ENCODE measurements around the gene TENM4.
"Not testable (repeated sequence)": the region's sequence is repeated elsewhere in the genome, so short reads cannot be mapped to it uniquely, and the experiment has no call there.

TENM4 gene

DNA sequence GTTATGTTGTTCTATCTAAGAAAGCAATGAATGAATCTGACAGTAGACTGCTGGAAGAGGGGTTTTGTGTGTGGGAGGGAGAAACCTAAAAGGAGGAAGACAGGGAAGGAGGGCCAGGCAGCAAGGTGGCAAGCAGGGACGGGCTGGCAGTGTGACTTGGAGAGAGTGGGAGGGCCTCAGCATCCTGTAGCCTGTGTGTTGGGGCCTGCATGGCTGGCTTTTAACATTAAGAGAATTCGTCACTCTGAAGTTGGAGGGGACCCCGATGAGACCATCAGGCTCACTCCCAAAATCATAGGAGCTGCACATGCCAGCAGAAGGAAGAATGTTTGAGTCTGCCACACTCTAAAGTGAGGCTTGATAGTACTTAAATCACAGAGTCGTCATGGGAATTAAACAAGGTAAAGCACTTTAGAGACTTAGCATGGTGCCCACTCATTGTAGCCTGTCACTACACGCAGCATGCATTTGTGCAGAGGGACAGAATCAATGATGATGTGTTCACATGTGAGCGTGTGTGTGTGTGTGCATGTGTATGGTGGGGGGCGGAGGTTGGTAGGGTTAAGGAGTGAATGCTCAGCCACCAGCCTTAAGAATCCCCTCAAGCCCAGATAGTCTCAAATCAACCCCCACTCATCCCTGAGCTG lies 199.5 kb downstream of the TENM4 start:
- DNase-seq = no peak

DNA sequence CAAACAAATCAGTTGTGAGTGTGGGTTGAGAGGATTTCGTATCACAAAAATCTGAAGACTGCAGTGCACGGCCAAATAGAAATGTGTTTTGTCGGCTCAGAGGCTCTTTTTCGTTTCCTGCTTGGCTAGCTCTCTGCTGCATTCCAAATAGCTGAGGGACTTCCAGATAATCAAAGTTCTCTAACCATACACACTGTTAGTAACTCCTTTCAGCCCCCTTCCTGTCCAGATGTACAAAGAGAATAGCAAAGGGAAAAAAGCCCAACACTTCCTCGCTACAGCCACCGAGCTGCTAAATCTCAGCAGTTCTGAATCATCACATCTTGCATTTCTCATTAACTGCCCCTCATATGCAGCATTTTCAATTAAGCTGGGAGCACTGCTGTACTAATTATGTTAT lies 203.1 kb downstream of the TENM4 start:
- no peak for DNase-seq

DNA sequence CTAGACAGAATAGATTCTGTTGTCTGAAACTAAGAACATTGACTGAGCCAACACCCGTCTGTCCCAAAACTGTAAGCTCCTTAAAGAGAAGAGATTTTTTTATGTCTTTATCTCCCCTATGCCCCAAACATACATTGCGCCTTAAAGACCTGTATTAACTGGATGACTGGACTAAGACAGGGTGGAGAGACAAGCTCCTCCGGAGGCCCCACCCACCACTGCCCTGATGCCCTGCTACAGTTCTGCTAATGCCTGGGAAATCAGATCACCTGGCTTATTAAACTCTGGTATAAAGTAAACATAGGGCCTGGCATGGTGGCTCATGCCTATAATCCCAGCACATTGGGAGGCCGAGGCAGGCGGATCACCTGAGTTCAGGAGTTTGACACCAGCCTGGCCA lies 203.7 kb downstream of the TENM4 start:
- no peak for DNase-seq

DNA sequence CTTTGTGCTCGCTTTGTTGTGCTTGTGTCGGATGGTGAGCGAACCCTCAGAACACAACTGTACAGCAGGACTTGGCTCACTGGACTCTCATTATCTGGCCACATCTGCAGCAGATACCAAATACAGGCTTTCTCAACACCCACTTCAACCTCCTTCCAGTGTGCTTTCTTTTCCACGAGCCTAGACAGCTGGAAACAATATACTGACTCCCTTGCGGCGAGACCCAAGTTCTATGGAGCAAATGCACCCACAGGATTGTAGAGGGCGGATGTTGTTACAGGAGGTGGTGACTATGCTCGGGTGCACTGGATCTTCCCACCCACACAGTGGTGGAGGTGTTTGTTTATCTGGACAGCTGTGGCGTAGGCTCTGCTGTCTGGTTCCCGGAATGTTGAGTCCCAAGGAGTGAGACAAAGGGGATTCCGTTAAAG lies 204.3 kb downstream of the TENM4 start:
- no peak for DNase-seq

DNA sequence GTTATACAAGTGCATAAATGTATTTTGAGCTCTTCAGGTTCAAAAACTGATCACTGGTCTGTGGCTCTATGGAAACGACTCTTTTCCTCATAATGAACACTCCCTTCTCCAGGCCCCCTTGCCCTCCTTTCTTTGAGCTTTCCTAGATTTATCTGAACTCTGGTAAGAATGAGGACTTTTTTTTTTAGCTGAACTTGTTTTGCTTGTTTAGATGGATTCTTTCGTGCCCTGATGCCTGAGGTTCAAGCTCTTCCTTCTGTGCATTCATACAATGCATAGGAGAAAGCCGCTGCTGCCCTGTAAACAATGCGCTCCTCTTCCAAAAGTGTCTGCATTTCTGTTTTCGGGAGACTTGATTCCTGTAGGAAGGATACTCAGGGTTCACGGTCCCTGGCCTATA lies 205.1 kb downstream of the TENM4 start:
- no peak for DNase-seq

DNA sequence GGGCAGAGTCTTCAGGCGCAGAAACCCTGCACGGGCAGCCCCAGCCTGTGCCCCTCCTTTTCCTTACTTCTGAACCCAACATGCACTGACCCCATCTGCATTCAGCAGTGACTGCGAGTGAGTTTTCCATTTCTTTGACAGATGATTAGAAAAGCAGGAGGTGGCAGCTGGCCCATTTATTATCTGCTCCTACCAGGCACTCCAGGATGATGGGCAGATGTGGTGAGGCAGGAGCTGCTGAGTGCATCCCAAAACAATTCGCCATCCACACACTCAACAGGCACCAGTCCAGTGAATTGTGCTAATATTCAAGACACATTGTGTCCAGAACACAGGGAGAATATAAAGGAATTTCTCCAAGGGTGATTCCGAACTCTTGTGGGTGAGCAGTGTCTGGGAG lies 208.5 kb downstream of the TENM4 start:
- DNase-seq = no peak

DNA sequence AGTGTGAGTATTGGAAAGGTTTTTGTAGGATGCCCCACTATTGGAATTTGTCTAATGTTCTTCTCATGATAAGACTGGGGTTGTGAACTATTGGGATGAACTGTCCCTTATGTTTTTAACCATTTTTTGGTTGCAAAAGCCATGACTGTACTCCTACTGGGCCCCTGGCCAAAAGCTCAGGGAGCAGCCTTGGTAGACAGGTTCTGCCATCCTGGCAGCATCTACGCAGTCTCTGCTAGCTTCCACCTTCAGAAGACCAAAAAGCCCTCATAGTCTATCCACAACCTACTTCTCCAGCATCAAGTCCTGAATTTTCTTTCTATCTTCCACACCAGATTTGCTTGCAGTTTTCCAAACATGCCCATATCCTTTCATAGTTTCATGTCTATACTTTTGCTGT lies 211.8 kb downstream of the TENM4 start:
- no peak for DNase-seq

DNA sequence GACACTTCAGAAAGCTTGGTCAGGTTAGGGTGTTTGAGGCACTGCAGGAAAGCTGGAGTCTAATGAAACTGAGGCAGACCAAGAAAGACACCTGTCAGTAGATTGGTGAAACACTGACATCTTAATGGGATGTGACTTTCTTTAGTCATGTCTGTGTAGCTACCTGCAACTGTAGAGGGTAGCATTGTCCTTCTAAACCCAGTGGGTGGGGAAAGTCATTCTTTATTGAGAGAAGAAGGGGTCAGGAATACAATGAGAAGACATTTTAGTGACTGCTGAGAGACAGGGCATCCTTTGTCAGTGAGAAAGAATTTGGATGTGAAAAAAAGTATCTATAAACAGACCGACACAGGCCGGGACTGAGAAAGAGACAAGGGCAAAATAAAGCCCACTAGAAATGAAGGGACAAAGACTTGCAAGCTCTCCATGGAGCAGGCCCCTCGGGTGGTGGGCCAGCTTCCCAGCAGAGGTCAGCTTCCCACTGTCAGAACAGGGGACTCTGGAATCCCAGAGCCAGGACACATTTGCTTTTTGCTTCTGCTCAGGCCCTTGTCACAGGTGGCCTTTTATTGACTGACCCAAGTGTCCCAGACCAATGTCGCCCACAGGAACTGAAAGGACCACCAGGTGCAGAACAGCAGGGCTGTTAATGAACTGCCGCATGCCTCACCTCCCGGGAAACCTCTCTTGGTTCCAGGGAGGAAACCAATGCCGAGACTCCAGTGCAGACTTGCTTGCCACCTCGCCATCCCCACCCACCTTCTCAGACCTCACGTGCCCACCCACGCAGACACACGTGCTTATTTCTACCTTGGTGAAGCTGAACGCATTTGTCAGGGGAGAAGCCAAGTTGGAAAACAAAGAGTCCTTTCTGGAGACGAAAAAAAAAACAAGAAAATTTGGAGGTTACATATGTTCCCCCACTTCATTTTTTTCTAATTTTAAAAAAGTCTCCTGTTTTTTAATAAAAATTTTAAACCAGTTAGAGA lies 212.8 kb downstream of the TENM4 start:
- DNase-seq = no peak

DNA sequence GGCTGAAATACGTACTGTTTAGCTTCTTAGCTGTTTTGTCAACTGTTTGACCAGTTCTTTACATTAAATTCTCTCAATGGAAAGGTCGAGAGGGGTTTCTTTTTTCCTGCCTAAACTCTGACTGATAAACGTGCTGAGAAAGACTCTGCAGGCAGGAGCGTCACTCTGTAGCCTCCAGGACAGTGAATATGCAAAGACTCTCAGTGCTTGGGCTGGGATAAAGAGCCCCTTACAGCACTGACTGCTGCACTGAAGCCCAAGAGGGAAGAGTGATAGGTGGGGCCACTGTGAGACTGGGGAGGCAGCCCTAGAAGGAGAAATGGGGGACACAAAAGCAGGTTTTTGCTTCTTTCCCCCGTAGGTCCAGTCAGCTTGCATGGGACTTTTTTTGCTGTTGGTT lies 213.5 kb downstream of the TENM4 start:
- DNase-seq = no peak

DNA sequence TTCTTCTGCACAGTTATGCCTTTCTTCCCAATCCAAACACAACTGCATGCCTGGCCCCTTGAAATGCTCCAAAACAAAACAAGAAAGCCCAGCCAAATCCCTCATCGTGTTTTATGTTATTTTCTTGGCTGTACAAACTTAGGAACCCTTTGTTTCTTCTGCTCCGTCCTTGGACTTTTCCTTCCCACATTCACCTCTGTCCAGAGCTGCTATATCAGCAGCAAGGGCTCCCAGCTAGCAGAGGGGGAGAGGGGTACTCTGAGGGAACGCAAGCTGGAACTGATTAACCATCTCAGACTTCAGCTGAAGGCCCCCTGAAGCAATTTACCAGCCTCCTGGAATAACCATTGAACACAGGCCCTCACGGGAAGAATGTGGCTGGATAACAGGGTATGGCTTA lies 214.7 kb downstream of the TENM4 start:
- DNase-seq = no peak

DNA sequence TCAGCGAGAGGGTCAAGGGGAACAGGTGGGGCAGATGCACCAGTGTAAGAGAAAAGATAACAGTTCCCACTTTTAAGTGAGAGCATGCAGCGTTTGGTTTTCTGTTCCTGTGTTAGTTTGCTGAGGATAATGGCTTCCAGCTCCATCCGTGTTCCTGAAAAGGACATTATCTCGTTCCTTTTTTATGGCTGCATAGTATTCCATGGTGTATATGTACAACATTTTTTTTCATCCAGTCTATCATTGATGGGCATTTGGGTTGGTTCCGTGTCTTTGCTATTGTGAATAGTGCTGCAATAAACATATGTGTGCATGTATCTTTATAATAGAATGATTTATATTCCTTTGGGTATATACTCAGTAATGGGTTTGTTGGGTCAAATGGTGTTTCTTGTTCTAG lies 218.7 kb downstream of the TENM4 start:
- DNase-seq = not testable (repeated sequence)

DNA sequence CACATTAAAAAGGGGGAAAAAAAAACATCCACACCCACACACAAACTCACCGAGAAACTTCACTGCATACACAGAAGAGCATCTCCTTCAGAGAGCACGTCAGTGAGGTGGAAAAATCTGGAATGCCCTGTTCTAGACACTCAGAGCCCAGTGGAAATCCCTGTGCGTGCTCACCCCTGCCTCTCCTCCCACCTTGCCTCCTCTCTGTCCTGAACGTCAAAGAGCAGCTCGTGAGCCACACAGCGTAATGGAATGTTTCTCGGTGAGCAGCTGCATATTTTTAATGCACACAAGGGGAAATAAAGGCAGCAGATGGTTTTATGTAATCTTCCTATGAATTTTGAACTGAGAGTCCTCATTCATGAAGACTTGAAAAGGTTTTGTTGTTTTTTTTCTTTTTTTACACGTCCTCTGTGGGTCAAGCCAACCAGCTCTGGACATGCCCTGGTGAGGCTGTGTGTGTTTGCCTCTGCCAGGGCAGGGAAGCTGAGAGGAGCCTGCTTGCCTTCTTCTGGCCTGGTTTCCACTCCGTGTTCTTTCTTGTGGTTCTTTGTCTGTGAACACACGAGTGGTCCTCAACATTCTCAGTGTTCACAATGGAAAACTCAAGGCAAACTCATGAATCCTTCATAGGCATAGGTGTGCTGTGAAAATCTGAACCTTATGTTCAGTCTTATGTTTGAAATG lies 219.2 kb downstream of the TENM4 start:
- no peak for DNase-seq

DNA sequence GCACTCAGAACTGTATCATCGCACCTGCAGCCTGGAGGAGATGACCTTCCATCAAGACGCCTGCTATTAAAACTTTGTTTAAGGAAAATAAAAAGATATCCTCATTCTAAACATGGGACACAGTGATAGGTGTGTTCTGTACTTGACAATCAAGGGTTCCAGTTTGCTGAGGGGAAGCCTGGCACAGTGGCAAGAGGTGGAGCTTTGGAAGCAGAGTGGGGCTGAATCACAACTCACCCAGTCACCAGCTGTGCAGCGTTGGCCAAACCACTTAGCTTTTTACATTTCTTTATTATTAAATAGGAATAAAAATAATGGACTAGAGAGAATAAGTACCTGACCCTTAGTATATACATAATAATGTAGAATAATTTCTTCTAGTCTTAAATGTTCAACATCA lies 220.7 kb downstream of the TENM4 start:
- DNase-seq = no peak

DNA sequence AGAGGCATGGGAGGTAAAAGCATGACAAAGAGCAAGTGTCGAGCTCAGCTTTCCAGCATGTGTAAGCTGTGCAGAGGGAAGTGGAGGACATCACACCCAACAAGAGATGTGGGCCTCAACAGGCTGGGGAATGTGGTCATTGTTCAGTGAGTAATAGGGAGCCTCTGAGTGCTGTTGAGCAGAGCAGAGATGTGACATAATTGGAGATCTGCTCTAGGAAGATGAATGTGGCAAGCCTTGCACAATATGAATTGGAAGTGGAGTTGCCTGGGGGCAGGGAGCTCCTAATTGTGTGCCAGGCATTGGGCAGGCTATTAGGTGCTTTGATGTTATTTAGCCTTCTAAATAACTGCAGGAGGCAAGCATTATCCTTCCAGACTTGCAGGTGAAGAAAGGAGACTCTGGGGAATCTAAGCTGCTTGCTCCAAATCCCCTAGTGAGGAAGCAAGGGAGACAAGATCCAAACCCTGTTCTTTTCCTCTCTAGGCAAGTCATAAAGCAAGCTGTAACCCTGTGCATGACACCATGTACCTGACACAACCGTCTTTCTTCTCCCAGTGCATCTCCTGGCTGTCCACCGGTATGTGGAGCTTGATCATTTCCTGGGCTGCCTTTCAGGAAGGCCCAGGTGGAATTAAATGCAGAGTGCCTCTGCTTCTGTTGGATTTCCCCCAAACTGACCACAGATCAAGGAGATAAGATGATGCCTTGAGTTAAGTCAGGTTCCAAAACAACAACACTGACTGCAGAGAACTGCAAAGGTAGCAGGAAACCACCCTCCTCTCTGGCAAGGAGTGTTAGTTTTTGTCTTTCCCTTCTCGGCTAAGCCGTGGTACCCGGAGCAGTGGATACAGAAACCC lies 221.4 kb downstream of the TENM4 start:
- no peak for DNase-seq

DNA sequence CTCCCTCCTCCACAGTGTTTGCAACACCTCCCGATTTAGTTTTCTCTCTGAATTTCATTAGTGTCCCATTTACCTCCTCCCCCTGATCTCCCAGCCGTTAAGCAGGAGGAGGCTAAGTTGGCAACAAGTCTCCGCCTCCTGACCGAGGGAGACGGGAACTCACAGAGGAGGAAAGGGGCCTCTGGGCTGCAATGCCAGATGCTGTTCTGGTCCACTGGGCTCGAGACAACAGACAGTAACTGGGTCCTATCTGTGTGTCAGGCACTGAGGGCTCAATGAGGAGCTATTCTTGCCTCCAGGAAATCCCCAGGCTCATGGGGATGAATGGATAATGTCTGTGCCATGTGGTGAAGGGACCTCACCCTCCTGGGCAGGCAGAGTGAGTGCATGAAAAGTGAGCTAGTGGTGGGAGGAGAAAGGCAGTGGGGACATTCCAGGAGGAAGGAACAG lies 228.1 kb downstream of the TENM4 start:
- DNase-seq = no peak

DNA sequence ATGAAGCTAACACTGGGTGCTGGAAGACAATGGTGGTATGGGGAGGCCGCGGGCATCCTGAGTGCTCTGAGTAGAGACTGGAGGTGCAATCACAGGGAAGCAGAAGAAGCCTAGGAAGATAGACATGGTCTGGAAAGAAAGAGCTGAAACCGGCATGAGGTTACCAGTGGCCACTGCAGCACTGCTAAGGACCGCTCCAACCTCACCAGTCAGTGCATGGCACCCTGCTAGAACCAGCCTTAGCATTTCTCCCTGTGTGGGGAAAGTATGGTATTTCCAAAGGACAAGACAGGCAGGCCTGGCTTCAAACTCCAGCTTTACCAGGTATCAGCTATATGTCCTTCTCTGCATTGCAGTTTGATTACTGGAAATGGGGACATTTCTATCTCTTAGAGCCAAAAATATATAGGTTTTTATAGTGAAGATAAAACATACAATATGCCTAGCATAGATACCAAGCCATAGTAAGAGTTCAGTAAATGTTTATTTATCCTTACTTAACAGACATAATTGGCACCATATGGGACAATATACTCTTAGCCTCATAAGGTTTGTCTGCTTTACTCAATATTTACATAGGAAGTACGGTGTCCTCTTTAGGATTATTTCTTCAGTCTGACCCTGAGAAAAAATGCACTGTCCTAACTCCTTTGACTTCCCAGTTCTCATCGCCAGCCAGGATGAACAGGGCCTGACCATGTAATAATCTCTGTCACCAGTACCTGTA lies 231.1 kb downstream of the TENM4 start:
- DNase-seq = no peak

DNA sequence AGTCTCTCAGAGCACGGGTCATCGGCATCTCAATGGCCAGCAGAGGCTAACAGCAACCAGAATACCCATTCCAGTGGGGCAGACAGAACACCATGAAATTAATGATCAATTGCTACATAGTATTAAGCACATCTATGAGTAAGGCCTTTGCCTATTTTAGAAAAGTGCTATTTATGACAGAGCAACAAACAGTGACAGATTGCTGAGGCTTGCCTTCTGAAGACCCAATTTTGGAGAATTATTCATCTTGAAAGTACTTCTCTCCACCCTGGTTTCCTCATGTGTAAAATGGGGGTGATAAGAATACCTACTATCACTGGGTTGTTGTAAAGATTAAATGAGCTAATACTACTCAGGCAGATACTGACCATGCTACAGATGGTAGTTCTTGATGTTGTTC lies 232.7 kb downstream of the TENM4 start:
- DNase-seq = no peak

DNA sequence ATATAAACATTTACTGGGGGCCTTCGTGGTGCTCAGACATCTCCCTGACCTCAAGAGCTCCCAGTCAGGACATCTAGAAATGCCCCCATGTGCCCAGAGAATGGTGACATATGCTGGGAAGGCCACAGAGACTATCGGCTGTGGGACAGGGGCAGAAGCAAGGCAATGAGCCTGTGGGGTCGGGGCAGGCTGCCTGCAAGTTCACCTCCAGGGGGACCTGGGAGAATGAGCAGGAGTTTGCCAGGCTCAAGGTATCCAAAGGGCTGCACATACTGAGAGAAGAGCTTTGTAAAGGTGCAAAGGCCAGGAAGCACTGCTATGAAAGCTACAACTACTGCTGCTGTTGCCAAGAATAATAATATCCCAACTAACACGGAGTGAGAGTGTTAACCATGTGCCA lies 233.9 kb downstream of the TENM4 start:
- DNase-seq = no peak

DNA sequence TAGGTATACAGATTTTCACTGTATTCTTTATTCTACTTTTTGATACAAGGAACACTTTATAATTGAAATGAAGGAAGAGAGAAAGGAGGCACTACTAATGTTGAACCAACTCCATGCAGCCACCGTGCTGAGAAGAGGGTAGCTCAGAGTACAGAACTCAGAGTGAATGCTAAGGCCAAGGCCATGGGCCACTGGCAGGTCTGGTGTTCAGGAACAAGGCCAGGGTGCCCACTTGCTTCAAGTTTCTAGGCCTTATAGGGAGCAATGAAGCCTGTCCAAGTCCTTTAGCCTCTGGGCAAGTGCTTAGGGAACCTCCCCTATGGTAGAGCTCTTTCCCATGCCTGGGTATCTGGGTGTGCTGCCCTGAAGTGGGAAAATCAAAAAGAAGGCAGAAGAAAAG lies 235.0 kb downstream of the TENM4 start:
- no peak for DNase-seq

DNA sequence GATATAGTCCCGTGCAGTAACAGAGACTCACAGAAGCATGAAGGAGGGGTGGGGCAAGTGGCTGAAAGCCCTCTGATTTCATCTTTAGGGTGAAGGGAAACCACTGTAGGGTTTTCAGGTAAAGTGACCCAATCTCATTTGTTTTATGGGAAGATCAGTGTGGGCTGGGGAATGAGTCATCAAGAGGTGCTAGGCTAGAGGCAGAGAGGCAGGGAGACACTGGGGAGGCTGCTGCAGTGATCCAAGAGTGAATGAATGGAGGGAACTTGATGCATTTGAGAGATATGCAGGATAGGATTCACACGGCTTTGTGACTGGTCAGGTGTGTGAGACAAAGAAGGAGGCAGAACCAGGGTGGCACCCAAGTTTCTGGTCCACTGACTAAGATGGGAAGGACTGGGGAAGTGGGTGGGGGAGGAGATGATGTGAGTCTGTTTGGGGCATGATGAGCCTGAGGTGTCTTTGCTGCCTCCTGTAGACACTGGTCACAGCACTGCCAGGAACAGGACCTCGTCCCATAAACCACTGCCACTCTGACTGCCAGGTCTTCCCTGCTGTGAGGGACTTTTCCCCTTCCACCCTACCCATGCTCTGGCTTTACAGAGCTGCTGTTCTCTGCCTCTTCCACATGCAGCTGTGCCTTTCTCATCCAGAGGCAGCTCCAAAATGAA lies 239.0 kb downstream of the TENM4 start:
- DNase-seq = no peak

DNA sequence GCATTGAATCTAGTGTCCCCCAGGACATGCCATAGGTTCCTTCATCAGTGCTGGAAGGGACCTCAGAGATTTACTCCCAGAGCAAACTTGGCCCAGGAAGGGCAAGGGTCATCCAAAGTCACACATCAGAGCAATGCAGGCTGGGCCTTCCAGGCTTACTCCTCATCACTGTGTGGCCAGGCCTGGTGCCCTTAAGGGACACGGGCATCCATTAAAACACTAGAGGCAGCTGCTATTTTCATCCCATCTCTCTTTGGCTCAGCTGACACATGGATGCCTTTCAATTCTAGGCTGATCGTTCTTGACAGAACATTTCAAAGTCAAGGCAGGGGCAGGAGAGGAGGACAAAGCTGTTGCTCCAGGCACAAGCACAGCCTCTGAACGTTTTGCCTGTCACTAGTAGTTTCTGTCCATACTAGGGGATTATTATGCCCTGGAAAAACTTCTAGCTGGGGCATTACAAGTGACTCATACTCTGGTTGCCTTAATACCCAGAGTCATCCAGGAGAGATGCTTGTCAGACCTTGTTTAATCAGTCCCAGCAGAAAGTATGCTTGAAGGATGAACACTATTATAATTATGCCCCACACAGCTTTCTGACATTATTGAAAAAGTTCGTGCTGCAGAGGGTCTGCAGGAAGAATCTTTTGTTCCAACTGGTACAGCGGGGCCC lies 240.3 kb downstream of the TENM4 start:
- DNase-seq = no peak

Data from NCI-H1930 (cell line).